HFFc6 (cell line): ENCODE data around the gene PTPRA. TPM values are rescaled to one million over a fixed set of nuclear protein-coding genes. Genes with fewer than 3 reads are reported as not detected.
"Not testable (repeated sequence)": the region's sequence is repeated elsewhere in the genome, so short reads cannot be mapped to it uniquely, and the experiment has no call there.

Experiments
- DNase-seq: peaks from one replicate; pipeline ENCODE4 v3.0.0-alpha.2; 2018
- H3K27ac Mint-ChIP-seq: 2 replicates; pipeline ENCODE4 v1.8.0; 2020; ENCODE audit warnings: mild to moderate bottlenecking, mixed read lengths
- H3K27me3 Mint-ChIP-seq: 2 replicates; pipeline ENCODE4 v1.8.0; 2021; ENCODE audit warnings: mild to moderate bottlenecking, moderate library complexity, mixed read lengths; ENCODE audit not compliant: insufficient read depth
- H3K36me3 Mint-ChIP-seq: 2 replicates; pipeline ENCODE4 v1.8.0; 2021; ENCODE audit warnings: low read depth, mixed read lengths
- H3K4me1 Mint-ChIP-seq: 2 replicates; pipeline ENCODE4 v1.8.0; 2020; ENCODE audit warnings: low read depth, mixed read lengths
- H3K4me3 Mint-ChIP-seq: 2 replicates; pipeline ENCODE4 v1.8.0; 2020; ENCODE audit warnings: mild to moderate bottlenecking, moderate library complexity, mixed read lengths
- H3K9me3 Mint-ChIP-seq: 2 replicates; pipeline ENCODE4 v1.8.0; 2020; ENCODE audit warnings: mild to moderate bottlenecking, mixed read lengths
- total RNA-seq, 6 experiments: library from RNA; stranded (reverse); fragmentation: NEBNext Ultra II Directional; extraction: Animal tissue kit (Norgen Biotek cat#: 25700); gene quantifications; 2 replicates in 1 of 6; 3 replicates in 5 of 6; pipeline ENCODE4 v1.2.3, GENCODE V29; 2021
- TF ChIP-seq, protein P1 (sequence below): fragments of 200-600 bp; sonication (generic); IDR thresholded peaks from 2 replicates; pipeline ENCODE4 v1.5.0; 2021; ENCODE audit warnings: antibody characterized with exemption, mild to moderate bottlenecking

PTPRA gene
- total RNA-seq, 6 experiments from 2014 or later: 44.3 to 54.4 (median 48.7) TPM

DNA sequence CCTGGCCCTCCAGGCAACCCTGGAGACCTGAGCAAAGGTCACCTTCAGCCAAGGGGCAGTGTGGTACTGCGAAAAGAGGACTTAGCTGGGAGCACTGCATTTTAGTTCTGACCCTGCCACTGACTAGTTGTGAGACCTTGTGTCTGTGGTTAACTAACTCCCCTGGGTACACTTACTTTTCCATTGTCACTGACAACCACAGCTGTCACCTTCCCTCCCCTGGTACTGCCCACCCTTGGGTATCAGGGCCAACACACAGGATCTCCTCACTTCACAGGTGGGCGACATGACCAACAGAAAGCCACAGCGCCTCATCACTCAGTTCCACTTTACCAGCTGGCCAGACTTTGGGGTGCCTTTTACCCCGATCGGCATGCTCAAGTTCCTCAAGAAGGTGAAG, 148.5 kb downstream of the PTPRA start:
- Mint-ChIP-seq H3K36me3 (peaks cover 14% of the 10 kb centered on the region; the same call in 1 of the 2 replicates), H3K4me1 (no peaks in the 10 kb centered on the region), H3K27me3 (no peaks in the 10 kb centered on the region; the same call in 1 of the 2 replicates), H3K9me3 (no peaks in the 10 kb centered on the region), H3K27ac (no peak overlapping the region), H3K4me3 (no peak overlapping the region)
- TF ChIP-seq, protein P1, sequence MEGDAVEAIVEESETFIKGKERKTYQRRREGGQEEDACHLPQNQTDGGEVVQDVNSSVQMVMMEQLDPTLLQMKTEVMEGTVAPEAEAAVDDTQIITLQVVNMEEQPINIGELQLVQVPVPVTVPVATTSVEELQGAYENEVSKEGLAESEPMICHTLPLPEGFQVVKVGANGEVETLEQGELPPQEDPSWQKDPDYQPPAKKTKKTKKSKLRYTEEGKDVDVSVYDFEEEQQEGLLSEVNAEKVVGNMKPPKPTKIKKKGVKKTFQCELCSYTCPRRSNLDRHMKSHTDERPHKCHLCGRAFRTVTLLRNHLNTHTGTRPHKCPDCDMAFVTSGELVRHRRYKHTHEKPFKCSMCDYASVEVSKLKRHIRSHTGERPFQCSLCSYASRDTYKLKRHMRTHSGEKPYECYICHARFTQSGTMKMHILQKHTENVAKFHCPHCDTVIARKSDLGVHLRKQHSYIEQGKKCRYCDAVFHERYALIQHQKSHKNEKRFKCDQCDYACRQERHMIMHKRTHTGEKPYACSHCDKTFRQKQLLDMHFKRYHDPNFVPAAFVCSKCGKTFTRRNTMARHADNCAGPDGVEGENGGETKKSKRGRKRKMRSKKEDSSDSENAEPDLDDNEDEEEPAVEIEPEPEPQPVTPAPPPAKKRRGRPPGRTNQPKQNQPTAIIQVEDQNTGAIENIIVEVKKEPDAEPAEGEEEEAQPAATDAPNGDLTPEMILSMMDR: no peak
- no peak for DNase-seq

DNA sequence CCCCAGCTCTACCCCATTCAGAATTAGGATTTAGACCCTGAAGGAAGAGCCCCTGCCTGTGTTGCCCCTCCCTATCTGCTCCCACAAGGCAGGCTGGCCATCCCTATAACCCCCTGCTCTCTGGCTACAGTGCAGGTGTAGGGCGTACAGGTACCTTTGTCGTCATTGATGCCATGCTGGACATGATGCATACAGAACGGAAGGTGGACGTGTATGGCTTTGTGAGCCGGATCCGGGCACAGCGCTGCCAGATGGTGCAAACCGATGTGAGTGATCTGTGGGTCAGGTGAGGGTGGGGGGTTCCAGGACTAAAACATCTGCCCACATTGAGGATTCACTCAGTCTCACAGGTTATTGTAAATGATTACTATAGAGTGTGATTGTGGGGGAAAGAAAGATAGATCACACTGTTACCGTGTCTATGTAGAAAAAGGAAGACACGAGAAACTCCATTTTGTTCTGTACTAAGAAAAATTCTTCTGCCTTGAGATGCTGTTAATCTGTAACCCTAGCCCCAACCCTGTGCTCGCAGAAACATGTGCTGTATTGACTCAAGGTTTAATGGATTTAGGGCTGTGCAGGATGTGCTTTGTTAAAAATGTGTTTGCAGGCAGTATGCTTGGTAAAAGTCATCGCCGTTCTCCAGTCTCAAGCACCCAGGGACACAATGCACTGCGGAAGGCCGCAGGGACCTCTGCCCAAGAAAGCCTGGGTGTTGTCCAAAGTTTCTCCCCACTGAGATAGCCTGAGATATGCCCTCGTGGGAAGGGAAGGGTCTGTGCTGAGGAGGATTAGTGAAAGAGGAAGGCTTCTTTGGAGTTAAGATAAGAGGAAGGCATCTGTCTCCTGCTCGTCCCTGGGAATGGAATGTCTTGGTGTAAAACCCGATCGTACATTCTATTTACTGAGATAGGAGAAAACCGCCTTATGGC, 149.5 kb downstream of the PTPRA start:
- not testable (repeated sequence) for H3K9me3 Mint-ChIP-seq, H3K4me1 Mint-ChIP-seq, H3K4me3 Mint-ChIP-seq, H3K27ac Mint-ChIP-seq, H3K27me3 Mint-ChIP-seq, DNase-seq
- H3K36me3 Mint-ChIP-seq: peaks cover 14% of the 10 kb centered on the region; the same call in 1 of the 2 replicates

DNA sequence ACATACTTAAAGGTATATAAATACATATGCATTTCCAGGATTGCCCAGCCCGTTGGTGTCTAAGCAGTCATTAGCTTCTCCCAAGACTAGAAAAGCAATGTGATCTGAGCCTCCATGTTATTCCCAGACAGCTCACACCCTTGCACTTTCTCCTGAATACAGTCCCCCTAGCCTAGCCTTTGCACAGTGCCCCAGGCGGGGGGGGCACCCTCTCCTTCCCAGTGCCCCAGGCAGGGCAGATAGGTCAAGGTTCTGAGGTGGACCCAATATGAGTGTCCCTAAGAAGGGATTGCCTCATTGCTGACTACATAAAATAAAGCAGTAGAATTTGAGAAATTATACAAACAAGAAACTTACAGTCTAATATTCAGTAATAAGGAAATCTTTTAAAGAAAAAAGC, 154.7 kb downstream of the PTPRA start:
- Mint-ChIP-seq H3K36me3 (peaks cover 11% of the 10 kb centered on the region; the same call in 1 of the 2 replicates), H3K27ac (no peak overlapping the region), H3K4me1 (no peaks in the 10 kb centered on the region), H3K9me3 (no peaks in the 10 kb centered on the region), H3K27me3 (no peaks in the 10 kb centered on the region; the same call in 1 of the 2 replicates), H3K4me3 (no peak overlapping the region)
- DNase-seq: no peak
- TF ChIP-seq, protein P1: no peak

DNA sequence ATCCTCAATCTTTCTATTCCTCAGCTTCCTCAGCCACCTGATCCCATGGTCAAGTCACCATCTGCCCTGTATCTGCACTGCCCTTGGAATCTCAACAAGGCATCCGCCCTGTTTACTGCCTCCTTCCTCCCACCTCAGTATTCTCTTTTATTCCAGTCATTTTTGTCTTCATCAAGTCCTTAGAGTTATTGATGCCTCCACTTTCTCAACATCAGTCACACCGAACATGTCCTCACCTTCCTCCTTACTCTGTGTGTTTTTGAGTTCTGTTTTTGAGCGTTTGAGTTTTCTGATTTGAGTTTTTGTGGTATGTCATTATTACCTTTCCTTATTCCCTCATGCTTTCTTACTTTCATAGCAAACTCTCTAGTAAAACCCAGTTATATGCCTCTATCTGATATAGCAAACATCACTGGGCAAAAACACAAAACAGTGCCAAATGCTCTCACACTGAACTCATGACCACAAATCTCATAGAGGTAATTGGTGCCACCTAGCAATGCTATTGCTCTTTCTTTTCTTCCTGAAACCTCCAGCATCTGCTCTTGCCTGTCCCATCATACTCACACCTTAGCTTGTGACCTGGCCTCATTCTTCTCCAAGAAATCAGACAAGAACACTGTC, 158.4 kb downstream of the PTPRA start:
- H3K9me3 Mint-ChIP-seq: no peaks in the 10 kb centered on the region
- TF ChIP-seq, protein P1: no peak
- no peak for DNase-seq
- no peaks in the 10 kb centered on the region; the same call in 1 of the 2 replicates for H3K27me3 Mint-ChIP-seq
- H3K36me3 Mint-ChIP-seq: peaks cover 10% of the 10 kb centered on the region
- H3K4me3 Mint-ChIP-seq: no peak overlapping the region
- H3K4me1 Mint-ChIP-seq: no peaks in the 10 kb centered on the region
- H3K27ac Mint-ChIP-seq: no peak overlapping the region

DNA sequence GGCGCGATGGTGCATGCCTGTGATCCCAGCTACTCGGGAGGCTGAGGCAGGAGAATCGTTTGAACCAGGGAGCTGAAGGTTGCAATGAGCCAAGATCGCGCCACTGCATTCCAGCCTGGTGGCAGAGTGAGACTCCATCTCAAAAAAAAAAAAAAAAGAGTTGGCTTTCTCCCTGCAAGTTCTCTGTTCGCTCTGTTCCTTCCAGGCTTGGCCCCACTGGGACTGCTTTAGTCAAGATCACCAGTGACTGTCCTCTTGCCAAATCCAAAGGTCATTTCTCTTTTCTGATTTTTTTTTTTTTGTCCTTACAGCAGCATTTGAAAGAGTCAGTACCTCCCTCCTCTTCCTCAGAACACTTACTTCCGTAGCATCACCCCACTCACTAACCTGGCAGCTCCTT, 159.3 kb downstream of the PTPRA start:
- no peak for DNase-seq
- H3K9me3 Mint-ChIP-seq: no peaks in the 10 kb centered on the region
- no peaks in the 10 kb centered on the region; the same call in 1 of the 2 replicates for H3K27me3 Mint-ChIP-seq

More for the DNA sequence above, 159.3 kb downstream of the PTPRA start:
- TF ChIP-seq, protein P1: no peak
- Mint-ChIP-seq H3K4me1 (no peaks in the 10 kb centered on the region), H3K4me3 (no peak overlapping the region), H3K36me3 (peaks cover 5% of the 10 kb centered on the region), H3K27ac (no peak overlapping the region)
